GM19328 (cell line): ENCODE results near the gene AMN.

ENCODE experiments used
- ATAC-seq: cut with Tn5 transposase; IDR thresholded peaks from one replicate; pipeline ENCODE4 v1.9.1; 2021; ENCODE audit warnings: mild to moderate bottlenecking, moderate library complexity; ENCODE audit not compliant: unreplicated experiment

AMN gene

GRCh38 chr14:102965282-102965681 lies 42.8 kb downstream of the AMN start:
- no peak for ATAC-seq

- no peak for ATAC-seq
These were observed 43.6 kb downstream of the AMN start for GRCh38 chr14:102965971-102966655.

GRCh38 chr14:102966681-102967505 lies 44.4 kb downstream of the AMN start:
- no peak for ATAC-seq

GRCh38 chr14:102967506-102967795 lies 45.0 kb downstream of the AMN start:
- ATAC-seq = no peak

GRCh38 chr14:102968306-102968705 lies 45.8 kb downstream of the AMN start:
- ATAC-seq = no peak

GRCh38 chr14:102969060-102969791 lies 46.8 kb downstream of the AMN start:
- ATAC-seq = no peak

- no peak for ATAC-seq
These were observed 47.4 kb downstream of the AMN start for GRCh38 chr14:102969901-102970300.

- no peak for ATAC-seq
These were observed 48.0 kb downstream of the AMN start for GRCh38 chr14:102970496-102970895.

GRCh38 chr14:102971314-102971713 lies 48.9 kb downstream of the AMN start:
- ATAC-seq = no peak

- no peak for ATAC-seq
These were observed 49.6 kb downstream of the AMN start for GRCh38 chr14:102971836-102972606.

GRCh38 chr14:102973706-102974285 lies 51.3 kb downstream of the AMN start:
- ATAC-seq = no peak

- no peak for ATAC-seq
These were observed 53.2 kb downstream of the AMN start for GRCh38 chr14:102975662-102976061.

- ATAC-seq = no peak
These were observed 55.0 kb downstream of the AMN start for GRCh38 chr14:102977475-102977874.

- ATAC-seq = no peak
These were observed 56.9 kb downstream of the AMN start for GRCh38 chr14:102979406-102979805.

- no peak for ATAC-seq
These were observed 57.9 kb downstream of the AMN start for GRCh38 chr14:102980409-102980810.
